GM12872 (cell line): ENCODE results near the gene KRT74.

ENCODE experiments used
- CTCF ChIP-seq: IDR thresholded peaks from 3 replicates; pipeline ENCODE4 v1.5.1; 2011; ENCODE audit warnings: low read depth, mild to moderate bottlenecking, low read length, moderate library complexity; ENCODE audit not compliant: insufficient read depth

Gene KRT74

GRCh38 chr12:52573743-52574142, at the start of gene KRT74:
KRT74 (minus strand) TSS chr12:52573843; CDS start chr12:52573777, 66 bp downstream.
- TF ChIP-seq CTCF, result no peak

- no peak for TF ChIP-seq CTCF
Measured at GRCh38 chr12:52622349-52622748, 48.7 kb upstream of the KRT74 start.

- TF ChIP-seq CTCF, result no peak
Measured at GRCh38 chr12:52618866-52619265, 45.2 kb upstream of the KRT74 start.

- TF ChIP-seq CTCF, result no peak
Measured at GRCh38 chr12:52618216-52618615, 44.6 kb upstream of the KRT74 start, which contains the start of gene KRT73. KRT73 (minus strand) TSS chr12:52618559; CDS start chr12:52618524, 35 bp downstream.

GRCh38 chr12:52617403-52617785, 43.8 kb upstream of the KRT74 start:
- TF ChIP-seq CTCF, result no peak

GRCh38 chr12:52616680-52617402, 43.2 kb upstream of the KRT74 start:
- TF ChIP-seq CTCF, result no peak

- no peak for TF ChIP-seq CTCF
Measured at GRCh38 chr12:52615912-52616311, 42.3 kb upstream of the KRT74 start.
